Ecto neural progenitor cell (in vitro differentiated cells): Measurements from ENCODE around the gene LRRC59.
A peak's percentile ranks its signal among the peaks of the same experiment; 100 is the strongest.

Source experiments
- DNase-seq: peaks from one replicate; pipeline ENCODE4 v3.0.0-alpha.2; 2018; ENCODE audit warnings: low spot score

The LRRC59 gene

GRCh38 chr17:50386510-50386909 is 10.8 kb downstream of the LRRC59 start:
- DNase-seq: no peak

GRCh38 chr17:50382931-50383330 is 14.4 kb downstream of the LRRC59 start:
- no peak for DNase-seq

- DNase-seq: no peak
These were observed 15.4 kb downstream of the LRRC59 start for GRCh38 chr17:50381920-50382319.

- DNase-seq: no peak
These were observed 16.0 kb downstream of the LRRC59 start for GRCh38 chr17:50381260-50381815.

- DNase-seq: no peak
These were observed 16.7 kb downstream of the LRRC59 start for GRCh38 chr17:50380369-50381259.

- no peak for DNase-seq
These were observed 17.8 kb downstream of the LRRC59 start for GRCh38 chr17:50379351-50380132.

- no peak for DNase-seq
These were observed 21.3 kb downstream of the LRRC59 start for GRCh38 chr17:50375858-50376538.

- no peak for DNase-seq
These were observed 23.6 kb downstream of the LRRC59 start for GRCh38 chr17:50373705-50374104.

GRCh38 chr17:50372758-50373556 is 24.4 kb downstream of the LRRC59 start, which contains the start of the genes EME1 and MRPL27:
EME1 (plus strand) TSS chr17:50373229; CDS start chr17:50375209, 1,980 bp downstream.
MRPL27 (minus strand) TSS chr17:50373184; CDS start chr17:50373170, 14 bp downstream.
- peak; percentile 93 for DNase-seq

- no peak for DNase-seq
These were observed 25.0 kb downstream of the LRRC59 start for GRCh38 chr17:50372222-50372757.

GRCh38 chr17:50371526-50371925 is 25.8 kb downstream of the LRRC59 start:
- no peak for DNase-seq

- DNase-seq: no peak
These were observed 27.3 kb downstream of the LRRC59 start for GRCh38 chr17:50370052-50370451.

GRCh38 chr17:50367401-50367800 is 29.9 kb downstream of the LRRC59 start:
- DNase-seq: no peak

- no peak for DNase-seq
These were observed 31.5 kb downstream of the LRRC59 start for GRCh38 chr17:50365649-50366393.

GRCh38 chr17:50365165-50365564 is 32.2 kb downstream of the LRRC59 start:
- DNase-seq: no peak

- no peak for DNase-seq
These were observed 32.6 kb downstream of the LRRC59 start for GRCh38 chr17:50364715-50365114.

- no peak for DNase-seq
These were observed 33.3 kb downstream of the LRRC59 start for GRCh38 chr17:50364061-50364458.

GRCh38 chr17:50363217-50364060 is 33.9 kb downstream of the LRRC59 start:
- DNase-seq: peak; percentile 94

- DNase-seq: no peak
These were observed 34.7 kb downstream of the LRRC59 start for GRCh38 chr17:50362661-50363060.
